Measurements from ENCODE around the gene CTBP1.
A peak's percentile ranks its signal among the peaks of the same experiment; 100 is the strongest.

Gene CTBP1

GRCh38 chr4:1192091-1192492 lies 56.8 kb downstream of the CTBP1 start:
- ChIA-PET POLR2A (no interaction called here), CTCF (interaction anchor here (1.0 to 1.4 kb wide), 2 partner anchors 9 to 26 kb away, joined by 3 read pairs; no protein-coding TSS in a partner anchor)
- no peak for DNase-seq (ENCODE audit: extremely low spot score)
- TF ChIP-seq CTCF (IDR thresholded peaks at IDR 0.05; ENCODE audit: control extremely low read depth, extremely low read depth, low read depth, missing control alignments), result no peak

GRCh38 chr4:1191621-1192020 lies 57.3 kb downstream of the CTBP1 start:
- no peak for DNase-seq (ENCODE audit: extremely low spot score)
- ChIA-PET POLR2A (no interaction called here), CTCF (interaction anchor here (1.0 to 1.5 kb wide), 3 partner anchors 8 to 61 kb away, joined by 3 read pairs; no protein-coding TSS in a partner anchor)
- no peak for TF ChIP-seq CTCF (IDR thresholded peaks at IDR 0.05; ENCODE audit: control extremely low read depth, extremely low read depth, low read depth, missing control alignments)

GRCh38 chr4:1187182-1187581 lies 61.7 kb downstream of the CTBP1 start:
- DNase-seq (ENCODE audit: extremely low spot score), result no peak
- POLR2A ChIA-PET, result no interaction called here
- TF ChIP-seq CTCF (IDR thresholded peaks at IDR 0.05; ENCODE audit: control extremely low read depth, extremely low read depth, low read depth, missing control alignments), result no peak
- CTCF ChIA-PET, result interaction anchor here (0.6 kb wide), 1 partner anchor 24 kb away, joined by 3 read pairs; no protein-coding TSS in a partner anchor

GRCh38 chr4:1183985-1184773 lies 64.8 kb downstream of the CTBP1 start:
- ChIA-PET CTCF (interaction anchor here (0.9 to 3.0 kb wide), 11 partner anchors 8 to 166 kb away, joined by 3 to 17 read pairs (median 3); no protein-coding TSS in a partner anchor), POLR2A (no interaction called here)
- TF ChIP-seq CTCF (IDR thresholded peaks at IDR 0.05; ENCODE audit: control extremely low read depth, extremely low read depth, low read depth, missing control alignments), result no peak
- DNase-seq (ENCODE audit: extremely low spot score), result peak; percentile 60

GRCh38 chr4:1182313-1182712 lies 66.6 kb downstream of the CTBP1 start:
- ChIA-PET CTCF (no interaction called here), POLR2A (no interaction called here)
- no peak for TF ChIP-seq CTCF (IDR thresholded peaks at IDR 0.05; ENCODE audit: control extremely low read depth, extremely low read depth, low read depth, missing control alignments)
- DNase-seq (ENCODE audit: extremely low spot score), result no peak

- no peak for TF ChIP-seq CTCF (IDR thresholded peaks at IDR 0.05; ENCODE audit: control extremely low read depth, extremely low read depth, low read depth, missing control alignments)
- no peak for DNase-seq (ENCODE audit: extremely low spot score)
- CTCF ChIA-PET, result interaction anchor here (1.0 to 1.7 kb wide), 4 partner anchors 9 to 87 kb away, joined by 3 to 9 read pairs (median 4); no protein-coding TSS in a partner anchor
- POLR2A ChIA-PET, result no interaction called here
Measured at GRCh38 chr4:1180663-1181062, 68.3 kb downstream of the CTBP1 start.

All from GM10248 (cell line).